GM18526 (cell line): ENCODE data around the gene NAB2.

Experiments used
- POLR2A ChIP-seq: IDR thresholded peaks from 3 replicates; pipeline ENCODE4 v1.6.1; 2011; ENCODE audit not compliant: insufficient read length; ENCODE audit errors: extremely low read depth

NAB2 gene

GRCh38 chr12:57089271-57090245 is 644 bp downstream of the NAB2 start:
- TF ChIP-seq POLR2A = no peak

- no peak for TF ChIP-seq POLR2A
These were observed 1.6 kb downstream of the NAB2 start for GRCh38 chr12:57090490-57090889.

- no peak for TF ChIP-seq POLR2A
These were observed 2.2 kb downstream of the NAB2 start for GRCh38 chr12:57090924-57091637.

GRCh38 chr12:57091638-57092528 is 3.0 kb downstream of the NAB2 start:
- no peak for TF ChIP-seq POLR2A

GRCh38 chr12:57092529-57092862 is 3.6 kb downstream of the NAB2 start:
- TF ChIP-seq POLR2A = no peak

- no peak for TF ChIP-seq POLR2A
These were observed 4.0 kb downstream of the NAB2 start for GRCh38 chr12:57092876-57093414.

- peak; percentile 62 for TF ChIP-seq POLR2A
These were observed 4.7 kb downstream of the NAB2 start for GRCh38 chr12:57093415-57094207.

- TF ChIP-seq POLR2A = peak; percentile 37
These were observed 5.6 kb downstream of the NAB2 start for GRCh38 chr12:57094208-57095160.

- peak; percentile 23 for TF ChIP-seq POLR2A
These were observed 6.5 kb downstream of the NAB2 start for GRCh38 chr12:57095440-57095839.

GRCh38 chr12:57096099-57096572 is 7.2 kb downstream of the NAB2 start:
- no peak for TF ChIP-seq POLR2A

GRCh38 chr12:57096748-57097553 is 8.0 kb downstream of the NAB2 start:
- peak; percentile 3 for TF ChIP-seq POLR2A

GRCh38 chr12:57097554-57097835 is 8.6 kb downstream of the NAB2 start:
- no peak for TF ChIP-seq POLR2A
